HCT116 (cell line): ENCODE results near the gene EFHD1.

Experiments
- EZH2phosphoT487 ChIP-seq: fragments of 200-600 bp; IDR thresholded peaks from 2 replicates; pipeline ENCODE4 v1.6.1; 2018; ENCODE audit warnings: antibody characterized with exemption, borderline replicate concordance
- POLR2AphosphoS5 ChIP-seq: IDR thresholded peaks from 2 replicates; pipeline ENCODE4 v1.6.1; 2011; ENCODE audit warnings: mild to moderate bottlenecking, low read depth, low read length, moderate library complexity
- RAD21 ChIP-seq: IDR thresholded peaks from 2 replicates; pipeline ENCODE4 v1.6.1; 2012; ENCODE audit warnings: low read depth, mild to moderate bottlenecking

DNA sequence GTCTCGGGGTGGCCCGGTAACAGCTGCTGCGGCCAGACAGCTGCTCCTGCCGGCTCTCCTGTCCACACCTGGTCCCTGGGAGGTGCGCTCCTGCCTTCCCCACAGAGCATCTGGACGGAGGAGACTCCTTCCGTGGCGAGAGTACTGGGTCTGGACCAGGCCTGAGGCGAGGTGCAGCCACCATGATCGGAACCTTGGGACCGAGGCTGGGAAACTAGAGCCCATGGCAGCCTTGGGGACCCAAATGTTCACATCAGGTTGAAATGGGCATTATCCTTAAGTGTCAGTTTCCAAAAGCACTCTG is 64.4 kb downstream of the EFHD1 start:
- TF ChIP-seq RAD21 (no peak), POLR2AphosphoS5 (no peak), EZH2phosphoT487 (no peak)
